ENCODE results near the gene CTNNB1. TPM values are rescaled to one million over a fixed set of nuclear protein-coding genes. Genes with fewer than 3 reads are reported as not detected.

CTNNB1 gene
- polyA plus RNA-seq, 3 donors, result 68.9 to 229 (median 163) TPM

DNA sequence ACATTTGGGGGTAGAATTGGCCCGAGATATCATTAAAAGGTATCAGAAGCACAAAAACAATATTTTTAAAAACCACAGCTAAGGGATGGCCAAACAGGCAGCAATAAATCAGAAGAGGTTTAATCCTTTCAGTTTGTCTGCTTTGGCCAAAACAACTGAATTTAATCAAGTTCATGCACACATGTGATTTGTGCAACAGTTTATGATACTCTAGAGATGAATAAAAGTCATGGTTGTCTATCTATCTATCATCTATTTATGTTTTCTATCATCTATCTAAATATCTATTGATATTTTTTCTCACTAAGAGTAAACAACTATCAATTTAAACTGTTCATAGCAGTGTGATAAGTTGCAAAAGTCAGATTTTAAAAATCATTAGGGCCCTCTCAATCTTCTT lies 13.0 kb upstream of the CTNNB1 start:
- 50 to 88% (median 75%) methylated on average over 1 of the region's 1 CpG for WGBS, 3 donors
- H3K27ac ChIP-seq (ENCODE audit: low read depth, low read length), result no peak overlapping the region

DNA sequence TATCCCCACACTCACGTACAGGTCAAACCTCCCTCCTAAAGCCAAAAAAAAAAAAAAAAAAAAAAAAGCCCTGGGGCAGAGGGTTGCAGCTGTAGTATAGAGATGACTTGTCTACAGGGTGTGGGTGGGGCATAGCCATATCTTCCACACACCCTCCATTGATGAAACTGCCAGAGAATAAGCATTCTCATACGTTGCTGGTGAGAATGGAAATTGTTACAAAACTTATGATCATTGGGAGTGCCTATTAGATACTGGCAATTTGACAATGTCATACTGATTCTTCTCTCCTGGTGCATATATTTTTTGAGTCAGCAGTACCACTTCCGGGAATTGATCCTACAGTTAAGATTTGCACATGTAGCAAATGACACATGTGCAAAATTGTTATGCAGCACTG lies 11.0 kb upstream of the CTNNB1 start:
- 83 to 89% (median 84%) methylated on average over 3 of the region's 3 CpGs for WGBS, 3 donors
- H3K27ac ChIP-seq (ENCODE audit: low read depth, low read length), result no peak overlapping the region

DNA sequence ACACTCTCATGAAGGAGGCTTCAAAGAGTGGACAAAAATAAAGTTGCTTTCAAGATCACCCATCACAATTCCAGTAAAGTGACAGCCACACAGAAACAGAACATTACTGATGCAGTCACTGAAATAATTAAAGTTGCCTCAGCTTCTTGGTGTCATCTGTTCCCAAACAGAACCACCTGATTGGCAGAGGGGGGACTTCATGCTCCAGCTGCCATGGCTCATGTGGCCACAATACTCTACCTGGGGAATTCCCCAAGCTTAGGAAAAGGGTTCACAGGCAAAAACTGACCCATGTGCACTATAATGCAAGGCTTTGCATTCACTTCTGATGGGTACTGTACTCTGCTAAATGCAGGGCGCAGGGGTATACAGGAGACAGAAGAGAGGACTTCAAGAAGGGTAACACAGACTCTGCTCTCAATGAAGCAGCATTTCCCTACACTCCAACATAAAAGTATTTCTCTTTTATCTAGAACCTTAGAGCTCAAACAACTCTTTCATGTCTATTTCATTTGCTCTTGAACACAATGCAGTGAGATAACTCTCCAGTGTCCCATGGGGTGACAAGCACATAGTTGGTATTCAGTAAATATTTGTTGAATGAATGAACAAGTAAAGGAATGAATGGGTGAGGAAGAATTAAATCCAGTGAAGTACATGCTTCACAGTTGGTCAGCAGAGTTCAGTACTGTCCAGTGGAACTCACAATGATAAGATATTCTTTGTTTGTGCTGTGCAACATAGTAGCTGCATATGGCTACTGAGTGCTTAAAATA lies 8.6 kb upstream of the CTNNB1 start:
- WGBS, 3 donors, result 93 to 95% (median 94%) methylated on average over 1 of the region's 1 CpG
- H3K27ac ChIP-seq (ENCODE audit: low read depth, low read length), result no peak overlapping the region

DNA sequence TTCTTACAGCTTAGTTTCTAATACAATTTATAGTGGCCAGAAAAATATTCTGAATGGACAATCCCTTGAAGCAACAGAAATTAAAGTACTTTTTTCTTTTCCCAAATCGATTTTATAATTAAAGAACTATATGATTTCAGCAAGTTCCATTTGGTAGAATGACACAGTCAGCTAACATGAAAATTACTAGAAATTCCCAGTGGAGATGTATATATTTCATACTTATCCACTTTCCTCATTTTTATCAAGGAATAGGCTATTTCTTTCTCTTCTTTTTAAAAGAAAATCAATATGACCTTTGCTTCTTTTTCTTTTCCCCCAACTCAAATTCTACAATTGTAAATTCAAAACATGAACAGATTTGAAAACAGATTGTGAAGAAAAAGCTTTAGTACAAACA lies 6.4 kb upstream of the CTNNB1 start:
- H3K27ac ChIP-seq (ENCODE audit: low read depth, low read length), result no peak overlapping the region
- WGBS, 3 donors, result 80 to 93% (median 86%) methylated on average over 1 of the region's 1 CpG

DNA sequence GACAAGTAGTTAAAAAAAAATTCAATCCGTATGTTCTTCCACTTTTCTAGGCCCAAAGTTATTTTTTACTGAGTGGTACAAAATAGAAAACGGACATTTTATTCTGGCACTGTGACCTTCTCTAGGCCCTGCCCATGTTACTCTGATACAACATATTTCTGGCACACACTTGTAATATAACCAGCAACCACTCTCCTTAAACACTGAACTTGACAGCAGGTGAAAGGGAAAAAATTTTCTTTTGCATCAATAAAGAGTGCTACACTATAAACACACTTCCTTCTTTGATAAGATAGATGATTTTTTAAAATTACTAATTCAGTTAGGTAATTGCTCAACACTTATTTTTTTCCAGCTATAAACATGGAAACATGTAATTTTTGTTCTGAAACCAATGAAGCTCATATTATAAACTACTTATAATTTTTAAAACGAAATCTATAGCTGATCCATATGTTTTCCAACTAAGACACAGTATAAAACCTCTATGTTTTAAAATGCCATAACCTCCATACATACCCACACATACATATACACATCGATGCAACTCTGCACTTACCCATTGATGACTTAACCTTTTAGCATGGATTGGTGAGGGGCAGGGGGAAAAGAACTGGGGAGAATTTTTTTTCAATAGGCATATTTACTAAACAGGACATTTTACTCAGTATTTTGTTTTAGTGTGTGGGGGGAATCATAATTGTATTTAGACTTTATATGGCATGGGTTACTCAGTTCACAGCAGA lies 5.3 kb upstream of the CTNNB1 start:
- 82 to 91% (median 87%) methylated on average over 4 of the region's 4 CpGs for WGBS, 3 donors
- H3K27ac ChIP-seq (ENCODE audit: low read depth, low read length), result no peak overlapping the region

DNA sequence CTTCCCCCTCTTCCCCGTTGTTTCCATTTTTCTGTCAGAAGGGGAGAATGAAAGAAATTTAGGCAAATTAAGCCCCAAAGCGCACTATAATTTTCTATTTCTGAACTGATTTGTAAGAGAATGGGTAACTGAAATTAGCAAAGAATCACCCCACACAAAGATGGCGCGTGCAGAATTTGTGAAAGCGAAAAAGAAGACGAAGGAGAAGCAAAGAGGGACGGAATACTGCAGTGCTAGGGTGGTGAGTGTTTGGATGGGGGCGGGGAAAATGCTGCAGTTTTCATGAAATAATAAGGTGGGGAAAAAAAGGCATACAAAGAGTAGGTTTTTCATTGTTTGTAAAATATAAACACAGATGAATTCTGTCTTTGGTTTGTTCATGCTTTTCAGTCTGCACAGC lies 4.6 kb upstream of the CTNNB1 start:
- no peak overlapping the region for H3K27ac ChIP-seq (ENCODE audit: low read depth, low read length)
- WGBS, 3 donors, result 93 to 96% (median 96%) methylated on average over 8 of the region's 8 CpGs

DNA sequence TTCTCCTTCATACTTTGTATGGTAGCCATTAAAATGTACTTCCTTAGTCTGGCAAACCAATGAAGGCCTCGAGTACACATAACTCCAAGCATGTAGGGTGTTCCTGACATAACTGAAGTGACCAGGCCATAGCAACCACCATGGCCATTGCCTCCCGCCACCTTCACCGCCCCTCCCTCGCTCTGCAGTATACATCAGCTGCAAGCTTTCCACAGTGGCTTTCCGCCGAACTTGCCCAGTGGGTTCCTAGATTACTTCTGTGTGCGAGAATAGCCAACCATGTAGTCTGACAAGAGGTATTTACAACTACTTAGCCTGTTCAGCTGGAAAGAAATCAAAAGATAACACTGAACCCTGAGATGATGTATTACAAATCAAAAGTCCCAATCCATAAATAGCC lies 3.4 kb upstream of the CTNNB1 start:
- H3K27ac ChIP-seq (ENCODE audit: low read depth, low read length), result no peak overlapping the region
- WGBS, 3 donors, result 36 to 97% (median 92%) methylated on average over 7 of the region's 7 CpGs

DNA sequence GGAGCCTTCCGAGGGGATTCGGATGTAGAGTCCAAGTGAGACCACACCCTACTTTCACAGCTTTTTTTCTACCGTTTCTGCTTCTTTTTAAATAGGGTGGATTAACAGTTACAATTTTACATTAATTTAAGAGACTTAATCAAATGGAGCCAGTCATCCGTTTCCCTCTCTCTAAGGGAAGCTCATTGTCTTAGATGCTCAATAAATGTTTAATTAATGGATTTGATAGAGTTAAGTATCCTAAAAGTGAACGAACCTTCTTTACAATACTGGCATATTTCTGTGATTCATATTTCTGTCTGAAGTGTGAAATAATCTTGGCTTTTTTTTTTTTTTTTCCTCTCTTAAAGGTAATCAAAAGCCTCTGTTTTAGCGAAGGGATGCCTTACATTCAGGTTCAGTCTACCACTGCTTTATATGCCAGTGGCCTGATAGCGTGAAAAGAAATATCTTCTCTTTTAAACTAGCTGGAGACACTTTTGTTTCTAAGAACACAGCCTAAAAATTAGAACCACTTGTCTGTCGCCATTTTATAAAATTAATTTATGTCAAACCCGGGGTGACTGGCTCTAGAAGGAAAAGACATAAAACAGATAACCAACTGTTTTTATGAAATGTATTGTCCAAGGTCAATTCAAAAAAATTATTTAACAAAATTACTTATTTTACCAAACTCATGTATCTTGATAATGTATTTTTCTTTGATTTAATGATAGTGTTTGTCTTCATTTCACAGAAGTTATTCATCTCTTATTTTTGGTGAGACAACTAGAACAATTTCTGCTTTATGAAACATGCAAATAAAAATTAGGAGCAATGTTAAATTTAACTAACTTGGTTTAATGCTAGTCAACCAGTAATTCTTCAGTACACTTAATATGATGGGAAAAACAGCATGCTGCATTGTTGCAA lies 2.5 kb upstream of the CTNNB1 start:
- 82 to 96% (median 95%) methylated on average over 9 of the region's 9 CpGs for WGBS, 3 donors
- no peak overlapping the region for H3K27ac ChIP-seq (ENCODE audit: low read depth, low read length)

DNA sequence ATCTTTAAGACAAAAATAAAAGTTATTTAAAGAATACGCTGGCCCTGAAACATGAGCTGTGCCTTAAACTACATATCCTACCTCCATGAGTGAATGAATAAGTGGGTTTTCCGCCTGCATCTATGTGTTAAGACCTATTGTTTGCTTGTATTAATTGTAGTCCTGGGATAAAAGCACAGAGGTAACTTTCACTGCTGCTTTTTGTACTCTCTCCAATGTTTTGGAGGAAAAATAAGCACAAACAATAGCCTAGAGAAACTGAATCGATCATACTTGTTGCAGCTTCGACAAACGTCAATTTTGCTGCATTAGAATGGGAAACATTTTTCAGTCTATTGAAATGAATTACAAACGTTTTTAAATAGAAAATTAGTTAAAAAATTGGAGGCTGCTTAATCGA lies 1.3 kb upstream of the CTNNB1 start:
- H3K27ac ChIP-seq (ENCODE audit: low read depth, low read length), result no peak overlapping the region

DNA sequence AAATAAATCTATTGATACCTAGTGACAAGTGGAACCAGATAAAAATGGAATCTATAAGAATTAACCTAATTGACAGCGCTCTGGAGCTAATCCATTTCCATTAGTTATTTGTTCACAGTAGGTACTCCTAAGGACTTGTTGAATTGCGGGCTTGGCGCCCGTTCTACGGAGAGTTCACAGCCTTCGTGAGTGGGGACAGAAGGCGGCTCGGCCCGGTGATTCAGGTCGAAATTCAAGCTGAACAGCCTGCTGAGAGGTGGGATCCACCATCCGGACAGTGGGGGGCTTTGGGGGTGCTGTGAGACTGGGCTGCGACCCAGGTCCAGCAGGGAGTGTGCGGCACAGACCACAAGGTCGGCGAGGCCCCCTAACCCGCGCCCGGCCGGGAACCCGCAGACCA lies 779 bp upstream of the CTNNB1 start:
- WGBS, 3 donors, result 7 to 10% (median 9%) methylated on average over 20 of the region's 20 CpGs
- peak overlapping the region; percentile 34 for H3K27ac ChIP-seq (ENCODE audit: low read depth, low read length)

More for the DNA sequence above, 1.3 kb upstream of the CTNNB1 start:
- 75 to 78% (median 76%) methylated on average over 7 of the region's 7 CpGs for WGBS, 3 donors

DNA sequence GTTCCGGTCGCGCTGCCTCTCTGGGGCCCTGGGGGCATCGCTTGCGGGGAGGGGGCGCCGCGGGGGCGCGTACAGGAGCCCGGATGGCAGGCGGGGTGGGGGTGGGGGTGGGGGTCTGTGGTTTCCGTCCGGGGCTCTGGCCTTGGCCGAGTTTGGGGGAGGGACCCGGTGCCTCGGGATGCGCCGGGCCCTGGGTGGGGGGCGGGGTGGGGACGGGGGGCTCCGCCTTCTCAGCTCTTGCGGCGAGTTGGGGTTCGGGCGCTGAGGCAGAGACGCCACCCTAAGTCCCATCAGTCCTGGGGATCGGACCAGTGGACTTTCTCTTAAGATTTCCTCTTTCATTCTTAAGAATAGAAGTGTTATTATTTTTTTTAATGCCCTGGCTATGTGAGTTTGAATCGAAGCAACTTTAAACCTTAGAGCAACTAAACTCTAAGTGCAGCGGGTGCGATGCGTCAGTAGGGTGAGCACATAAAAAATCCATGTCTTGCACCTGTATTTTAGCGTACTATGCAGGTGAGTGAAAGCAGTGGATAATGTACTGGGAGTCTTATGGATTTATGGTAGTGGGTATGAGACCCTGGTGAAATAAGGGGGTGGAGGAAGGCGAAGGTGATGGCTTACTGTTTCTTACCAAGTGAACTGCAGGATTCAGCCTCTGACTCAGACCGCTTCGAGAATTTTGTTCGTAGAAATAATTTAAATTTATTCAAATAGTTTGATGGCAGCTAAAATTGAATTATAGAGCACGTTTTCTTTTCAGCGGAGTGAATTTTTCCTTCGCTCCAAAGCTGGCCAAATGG lies 762 bp downstream of the CTNNB1 start:
- H3K27ac ChIP-seq (ENCODE audit: low read depth, low read length), result peak overlapping the region; percentile 85
- WGBS, 3 donors, result 0 to 1% (median 1%) methylated on average over 30 to 40 of the region's 40 CpGs

DNA sequence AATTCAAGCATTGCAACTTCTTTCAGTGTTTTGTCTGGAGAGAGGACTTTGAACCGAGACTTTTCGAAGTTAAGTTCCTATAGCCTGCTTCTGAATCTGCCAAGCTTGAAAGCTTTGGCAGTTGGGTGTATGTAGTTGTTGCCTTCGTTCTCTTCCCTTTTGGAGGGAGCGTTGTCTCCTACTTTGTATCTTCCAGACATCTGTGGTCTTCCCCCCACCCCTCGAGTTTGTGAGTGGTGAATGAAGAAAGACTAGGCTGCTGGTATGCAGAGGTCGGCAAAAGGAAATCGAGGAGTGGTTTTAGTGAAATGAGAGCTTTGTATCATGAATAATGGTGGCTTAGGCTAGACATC lies 1.3 kb downstream of the CTNNB1 start:
- no peak overlapping the region for H3K27ac ChIP-seq (ENCODE audit: low read depth, low read length)
- 0 to 1% (median 0%) methylated on average over 7 of the region's 7 CpGs for WGBS, 3 donors

DNA sequence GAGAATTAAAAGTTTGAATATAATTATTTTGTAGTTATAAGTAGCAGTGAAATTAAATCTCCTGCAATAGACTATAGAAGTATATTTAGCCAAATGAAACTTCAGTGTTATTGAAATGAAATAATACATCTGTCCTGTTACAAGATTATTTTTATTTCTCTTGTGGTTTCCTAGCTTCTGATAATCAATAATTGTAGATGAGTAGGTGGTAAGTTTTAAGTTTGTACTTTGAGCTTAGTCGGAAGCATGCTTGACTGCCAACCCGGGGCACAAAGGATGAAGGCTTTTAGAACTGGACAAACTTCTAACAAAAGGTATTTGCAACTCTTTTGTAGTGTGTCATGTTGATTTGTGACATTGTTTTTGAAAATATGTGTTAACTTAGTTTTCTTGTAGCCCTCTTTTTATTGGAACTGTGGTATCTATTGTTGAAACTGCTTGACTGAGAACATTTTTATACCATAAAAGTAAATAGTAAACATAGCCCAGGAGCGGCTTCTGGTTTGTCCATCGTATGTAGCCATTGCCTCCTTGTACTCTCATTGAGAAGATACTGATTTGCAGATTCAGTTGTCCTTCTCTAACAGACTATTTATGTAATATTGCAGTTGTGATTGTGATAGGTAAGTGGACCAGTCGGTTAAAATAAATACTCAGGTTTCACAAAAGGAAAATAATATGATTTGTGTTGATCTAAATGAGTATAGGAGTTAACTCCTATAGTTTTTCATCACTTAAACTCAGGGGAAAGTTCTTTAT lies 2.9 kb downstream of the CTNNB1 start:
- 21 to 55% (median 47%) methylated on average over 5 of the region's 5 CpGs for WGBS, 3 donors
- H3K27ac ChIP-seq (ENCODE audit: low read depth, low read length), result no peak overlapping the region

DNA sequence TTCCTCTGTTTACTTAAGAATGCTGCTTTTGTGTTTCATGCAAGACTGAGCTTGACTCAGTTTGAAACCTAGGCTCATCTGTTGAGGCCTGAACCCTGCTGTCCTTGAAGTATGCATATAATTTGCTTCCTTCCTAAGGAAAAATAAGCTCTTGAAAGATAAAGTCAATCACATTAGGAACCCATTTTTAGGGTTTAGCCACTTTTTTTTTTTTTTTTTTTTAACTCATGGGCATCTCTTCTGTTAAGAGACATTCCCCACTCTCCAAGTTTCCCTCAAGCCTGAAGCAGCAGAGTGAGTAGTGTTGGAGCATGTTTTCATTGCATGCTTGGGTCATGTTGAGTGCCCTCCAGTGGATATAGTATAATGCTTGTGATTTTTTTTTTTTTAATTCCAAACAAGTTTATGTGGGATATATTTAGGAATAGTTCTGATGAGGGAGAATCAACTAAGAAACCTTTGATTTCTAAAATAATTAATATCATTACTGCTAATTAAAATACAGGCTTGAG lies 3.6 kb downstream of the CTNNB1 start:
- H3K27ac ChIP-seq (ENCODE audit: low read depth, low read length), result no peak overlapping the region

DNA sequence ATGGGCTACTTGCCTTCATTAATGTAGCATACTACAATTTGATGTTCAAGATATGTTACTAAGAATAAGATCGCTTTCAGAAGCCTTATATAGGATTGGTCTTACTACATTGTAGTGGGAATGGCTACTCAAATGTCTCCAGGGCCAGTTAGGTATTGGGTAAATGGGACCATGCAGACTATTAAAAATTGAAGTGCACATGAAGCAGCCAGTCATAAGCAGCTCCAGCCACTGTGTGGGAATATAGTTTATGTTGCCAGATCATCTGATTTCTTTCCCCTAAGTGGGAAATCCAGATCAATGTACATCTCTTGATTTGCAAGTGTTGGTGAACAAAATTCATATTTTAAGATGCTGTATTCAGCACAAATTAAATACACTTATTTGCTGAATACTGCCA lies 5.1 kb downstream of the CTNNB1 start:
- no peak overlapping the region for H3K27ac ChIP-seq (ENCODE audit: low read depth, low read length)
- WGBS, 3 donors, result 84 to 86% (median 86%) methylated on average over 1 of the region's 1 CpG

DNA sequence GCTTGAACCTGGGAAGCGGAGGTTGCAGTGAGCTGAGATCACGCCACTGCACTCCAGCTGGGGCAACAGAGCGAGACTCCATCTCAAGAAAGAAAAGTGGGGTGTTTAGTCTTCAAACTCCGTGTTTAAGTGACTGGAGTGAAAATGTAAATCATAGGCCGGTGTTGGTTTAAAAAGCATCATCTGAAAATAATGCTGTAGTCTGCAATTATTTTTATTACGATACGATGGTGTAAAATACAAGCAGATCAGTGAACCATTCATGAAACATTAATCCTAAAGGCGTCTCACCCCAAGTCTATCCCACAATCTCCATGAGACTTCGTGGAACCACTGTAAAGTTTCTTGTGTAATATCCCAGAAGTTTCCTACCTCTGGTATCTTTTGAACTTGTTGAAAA lies 6.3 kb downstream of the CTNNB1 start:
- WGBS, 3 donors, result 81 to 87% (median 83%) methylated on average over 9 of the region's 9 CpGs

DNA sequence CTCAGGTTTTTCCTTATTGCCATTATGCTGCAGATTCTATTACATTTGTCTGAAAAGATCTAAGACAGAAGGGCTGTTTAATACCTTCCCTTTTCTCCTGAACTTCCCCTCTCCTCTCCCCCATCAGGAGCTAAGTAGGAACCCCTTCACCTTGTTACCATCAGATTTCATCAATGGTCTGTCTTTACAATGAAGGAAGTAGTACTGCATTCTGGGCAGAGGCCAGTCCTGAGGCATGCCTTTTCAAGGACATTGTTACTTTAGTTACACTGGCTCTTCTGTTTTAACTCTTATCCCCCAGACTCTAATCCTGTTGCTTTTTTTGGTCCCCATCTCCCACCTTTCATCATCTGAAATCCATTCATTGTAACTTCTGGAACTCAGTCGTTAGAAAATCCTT lies 8.1 kb downstream of the CTNNB1 start:
- H3K27ac ChIP-seq (ENCODE audit: low read depth, low read length), result no peak overlapping the region
- WGBS, 3 donors, result 17 to 54% (median 51%) methylated on average over 1 of the region's 1 CpG

More for the DNA sequence above, 6.3 kb downstream of the CTNNB1 start:
- H3K27ac ChIP-seq (ENCODE audit: low read depth, low read length), result no peak overlapping the region
